Testis (tissue), 2 donors: ENCODE measurements around the gene CRYL1.

Experiments used
- POLR2A ChIP-seq: fragments of 450-650 bp; IDR thresholded peaks from one replicate; pipeline ENCODE4 v1.6.1; 2017; ENCODE audit warnings: antibody characterized with exemption, mild to moderate bottlenecking, moderate library complexity
- TF ChIP-seq, protein P1 (sequence below), 3 experiments: fragments of 450-650 bp in 2 of 3; fragments of 200-600 bp in 1 of 3; sonication (generic) in 1 of 3; IDR thresholded peaks; one replicate each; pipeline ENCODE4 v1.5.1; 2016 to 2019; ENCODE audit warnings: antibody characterized with exemption in 3 of 3, mild to moderate bottlenecking in 2 of 3, moderate library complexity in 1 of 3

DNA sequence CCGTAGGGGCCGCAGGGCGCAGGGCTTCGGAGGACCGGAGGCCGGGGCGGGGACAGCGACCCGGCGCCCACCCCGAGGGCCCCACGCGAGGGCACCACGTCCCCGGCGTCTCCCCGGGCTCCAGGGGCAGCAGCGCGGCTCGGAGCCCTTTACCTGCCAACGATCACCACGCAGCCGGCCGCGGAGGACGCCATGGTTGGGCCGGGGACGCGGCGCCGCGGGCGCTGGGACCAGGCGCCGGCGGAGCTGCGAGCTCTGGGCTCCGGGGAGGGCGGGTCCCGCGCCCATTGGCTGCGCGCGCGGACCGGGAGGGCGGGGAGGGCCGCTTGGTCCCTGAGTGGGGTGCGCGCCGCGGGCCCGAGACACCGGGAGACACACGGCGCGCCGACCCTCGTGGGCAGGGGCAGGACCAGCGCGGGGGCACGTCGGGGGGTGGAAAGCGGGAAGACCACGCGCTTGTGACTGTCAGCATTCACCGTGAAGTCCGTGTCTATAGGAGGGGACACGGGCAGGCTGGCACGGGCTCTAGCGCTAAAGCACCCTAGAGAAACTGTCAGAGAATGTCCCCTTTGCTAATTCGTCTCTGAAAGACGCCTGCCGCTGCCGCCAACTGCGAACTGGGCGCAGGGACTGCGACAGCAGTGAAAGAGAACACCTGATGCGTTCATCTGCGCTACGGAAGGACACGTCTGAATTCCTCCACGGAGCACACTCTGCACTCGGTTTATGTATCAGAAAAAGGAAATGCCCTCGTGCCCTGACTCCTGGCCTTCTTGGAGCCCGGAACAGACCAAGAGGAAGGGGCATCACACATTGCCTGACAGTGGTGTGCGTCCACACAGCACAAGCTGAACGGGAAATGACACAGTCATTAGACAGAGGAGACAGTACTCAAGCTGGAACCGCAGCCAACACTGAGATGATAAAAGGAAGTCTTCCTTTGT lies at the start of gene CRYL1:
- TF ChIP-seq, protein P1, sequence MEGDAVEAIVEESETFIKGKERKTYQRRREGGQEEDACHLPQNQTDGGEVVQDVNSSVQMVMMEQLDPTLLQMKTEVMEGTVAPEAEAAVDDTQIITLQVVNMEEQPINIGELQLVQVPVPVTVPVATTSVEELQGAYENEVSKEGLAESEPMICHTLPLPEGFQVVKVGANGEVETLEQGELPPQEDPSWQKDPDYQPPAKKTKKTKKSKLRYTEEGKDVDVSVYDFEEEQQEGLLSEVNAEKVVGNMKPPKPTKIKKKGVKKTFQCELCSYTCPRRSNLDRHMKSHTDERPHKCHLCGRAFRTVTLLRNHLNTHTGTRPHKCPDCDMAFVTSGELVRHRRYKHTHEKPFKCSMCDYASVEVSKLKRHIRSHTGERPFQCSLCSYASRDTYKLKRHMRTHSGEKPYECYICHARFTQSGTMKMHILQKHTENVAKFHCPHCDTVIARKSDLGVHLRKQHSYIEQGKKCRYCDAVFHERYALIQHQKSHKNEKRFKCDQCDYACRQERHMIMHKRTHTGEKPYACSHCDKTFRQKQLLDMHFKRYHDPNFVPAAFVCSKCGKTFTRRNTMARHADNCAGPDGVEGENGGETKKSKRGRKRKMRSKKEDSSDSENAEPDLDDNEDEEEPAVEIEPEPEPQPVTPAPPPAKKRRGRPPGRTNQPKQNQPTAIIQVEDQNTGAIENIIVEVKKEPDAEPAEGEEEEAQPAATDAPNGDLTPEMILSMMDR (IDR thresholded peaks at IDR 0.05): no peak
- no peak for TF ChIP-seq POLR2A
